VCaP (cell line): ENCODE data around the gene DLGAP1.

Experiments
- H3K27ac ChIP-seq: fragments of 450-650 bp; 2 replicates; pipeline ENCODE4 v1.5.1; 2017
- CTCF ChIP-seq: fragments of 450-650 bp; conservative IDR thresholded peaks from 2 replicates; pipeline ENCODE4 v1.5.1; 2017; ENCODE audit warnings: mild to moderate bottlenecking, moderate library complexity

The DLGAP1 gene

DNA sequence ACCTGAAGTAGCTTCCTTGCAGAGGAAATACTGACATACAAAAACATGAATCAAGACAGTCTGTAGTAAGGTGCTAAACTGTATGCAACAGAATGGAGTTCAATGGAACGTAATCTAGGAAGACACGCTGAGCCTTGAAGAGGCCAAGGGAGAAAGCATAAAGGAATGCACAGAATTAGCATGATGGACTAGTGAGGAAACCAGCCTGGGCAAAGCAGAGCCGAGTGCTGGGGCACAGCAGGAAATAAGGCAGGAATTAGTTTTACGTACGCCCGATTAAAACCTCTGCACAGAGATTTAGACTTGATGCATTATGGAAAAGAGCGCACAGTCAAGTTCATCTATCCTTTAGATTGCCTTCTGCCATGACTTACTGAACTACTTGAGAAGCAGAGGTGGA is 200.3 kb downstream of the DLGAP1 start:
- H3K27ac ChIP-seq: no peak overlapping the region
- TF ChIP-seq CTCF: no peak

DNA sequence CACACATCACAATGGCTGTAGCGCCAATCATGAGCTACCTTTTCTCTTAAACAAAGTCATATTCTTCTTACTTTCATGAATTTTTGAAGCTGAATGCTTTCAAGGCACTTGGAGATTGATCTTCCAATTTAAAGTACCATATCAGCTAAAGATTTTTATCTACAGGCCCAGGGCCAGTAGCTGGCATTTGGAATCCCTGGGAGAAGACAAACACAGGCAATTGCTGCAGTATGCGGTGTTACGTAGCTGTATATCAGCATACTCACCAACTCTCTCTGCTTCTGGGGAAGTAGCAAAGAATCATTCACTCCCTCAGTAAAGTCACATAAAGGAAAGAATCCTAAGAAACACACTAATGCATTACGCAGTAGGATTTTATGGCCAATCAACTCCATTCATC is 202.3 kb downstream of the DLGAP1 start:
- no peak overlapping the region for H3K27ac ChIP-seq
- no peak for TF ChIP-seq CTCF

GRCh38 chr18:4251873-4252272 is 203.2 kb downstream of the DLGAP1 start:
- TF ChIP-seq CTCF: no peak

DNA sequence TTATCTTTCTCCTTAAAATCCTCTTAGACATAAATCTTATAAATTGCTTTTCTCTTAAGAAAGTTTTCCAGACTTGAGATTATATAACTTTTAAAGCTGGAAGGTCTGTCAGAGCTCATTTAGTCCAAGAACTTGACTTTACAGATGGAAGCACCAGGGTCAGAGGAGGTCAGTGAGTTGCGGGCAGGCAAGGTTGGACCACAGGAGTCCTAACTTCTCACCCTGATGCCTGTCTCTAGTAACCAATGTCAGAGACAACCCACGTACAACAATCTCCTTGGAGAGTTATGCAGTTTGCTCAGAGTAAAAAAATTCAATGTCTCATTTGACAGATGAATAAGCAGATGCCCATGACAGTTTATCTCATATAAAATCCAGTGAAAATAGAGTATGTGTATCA is 203.9 kb downstream of the DLGAP1 start:
- no peak overlapping the region for H3K27ac ChIP-seq
- no peak for TF ChIP-seq CTCF

More at GRCh38 chr18:4251873-4252272, 203.2 kb downstream of the DLGAP1 start:
- no peak overlapping the region for H3K27ac ChIP-seq

DNA sequence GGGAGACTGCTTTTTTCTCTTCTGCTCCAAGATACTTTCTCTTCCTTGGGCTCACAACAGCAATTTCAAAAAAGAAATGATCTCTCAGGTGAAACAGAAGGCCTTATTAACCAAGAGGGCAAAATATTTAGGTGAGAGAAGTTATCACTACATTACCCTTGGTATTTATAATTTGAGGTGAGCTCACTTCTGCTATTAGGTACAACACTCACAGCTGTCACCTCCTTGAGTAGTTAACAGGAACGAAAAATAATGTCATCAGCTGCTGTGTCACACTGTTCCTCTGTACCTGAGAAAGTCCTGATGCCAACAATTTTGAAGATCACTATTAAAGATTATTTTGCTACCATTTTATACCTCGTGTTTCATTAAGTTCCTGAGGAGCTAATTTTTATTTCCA is 205.0 kb downstream of the DLGAP1 start:
- no peak for TF ChIP-seq CTCF
- H3K27ac ChIP-seq: no peak overlapping the region

DNA sequence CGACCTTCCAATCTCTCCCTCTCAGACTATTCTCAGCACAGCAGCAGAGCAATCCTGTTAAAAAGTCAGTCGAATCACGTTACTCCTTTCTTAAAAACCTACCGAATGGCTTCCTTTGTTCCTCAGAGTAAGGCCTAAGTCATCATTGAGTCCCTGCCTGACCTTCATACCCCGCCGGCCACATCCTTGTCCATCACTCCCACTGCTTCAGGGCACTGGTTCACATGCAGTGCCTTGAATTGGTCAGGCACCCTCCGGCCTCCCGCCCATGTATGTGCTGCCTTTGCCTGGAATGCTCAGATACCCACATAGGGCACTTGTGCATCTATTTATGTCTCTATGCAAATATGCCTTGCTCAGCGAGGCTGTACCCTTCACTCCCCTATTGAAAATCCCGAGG is 206.4 kb downstream of the DLGAP1 start:
- TF ChIP-seq CTCF: no peak
- H3K27ac ChIP-seq: no peak overlapping the region

GRCh38 chr18:4246374-4246773 is 208.7 kb downstream of the DLGAP1 start:
- TF ChIP-seq CTCF: no peak
- no peak overlapping the region for H3K27ac ChIP-seq

GRCh38 chr18:4245456-4245855 is 209.7 kb downstream of the DLGAP1 start:
- no peak for TF ChIP-seq CTCF
- no peak overlapping the region for H3K27ac ChIP-seq
